Measurements from ENCODE around the gene PRTG.
"Not testable (repeated sequence)": the region's sequence is repeated elsewhere in the genome, so short reads cannot be mapped to it uniquely, and the experiment has no call there.

The PRTG gene

GRCh38 chr15:55630858-55631257 is 112.1 kb downstream of the PRTG start:
- no peak for DNase-seq (ENCODE audit: low read depth)

DNA sequence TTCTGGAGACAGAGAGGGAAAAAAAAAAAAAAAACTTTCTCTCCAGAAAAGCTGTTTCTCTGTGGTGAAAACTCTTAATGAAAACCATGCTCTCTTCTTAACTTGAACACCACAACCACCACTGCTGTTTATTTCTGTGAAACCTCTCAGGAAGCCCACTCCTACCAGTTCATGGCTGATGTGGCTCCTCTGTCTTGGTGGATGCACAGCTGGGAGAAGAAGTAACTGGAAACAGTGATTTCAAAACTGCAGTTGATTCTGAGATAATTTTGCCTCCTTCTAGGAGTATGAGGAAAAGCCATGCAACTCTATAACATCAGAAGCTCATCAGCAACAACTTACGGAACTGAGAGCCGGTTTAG is 114.6 kb downstream of the PRTG start:
- DNase-seq (ENCODE audit: low read depth) = no peak

- DNase-seq (ENCODE audit: low read depth) = peak; percentile 93
These were observed 115.1 kb downstream of the PRTG start for GRCh38 chr15:55627730-55628368.

DNA sequence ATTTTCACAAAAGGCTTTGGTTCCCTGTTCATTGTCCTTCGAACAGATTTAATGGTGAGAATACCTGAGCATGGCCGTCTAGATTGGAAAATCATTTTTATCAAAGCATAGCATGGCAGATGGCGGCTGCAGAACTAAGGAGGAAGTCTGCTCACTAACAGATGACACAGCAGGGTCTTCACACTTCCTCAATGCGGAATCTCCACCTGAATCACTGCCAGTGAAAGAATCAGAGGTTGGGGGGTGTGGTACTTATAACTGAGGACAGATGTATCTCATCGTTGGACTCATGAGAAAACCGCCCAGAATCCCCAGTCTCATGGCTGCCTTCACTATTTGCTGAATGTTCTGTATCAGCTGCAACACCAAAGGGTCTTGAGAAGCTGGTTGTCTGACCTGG is 123.2 kb downstream of the PRTG start:
- no peak for DNase-seq (ENCODE audit: low read depth)

- DNase-seq (ENCODE audit: low read depth) = no peak
These were observed 124.6 kb downstream of the PRTG start for GRCh38 chr15:55618387-55618786.

DNA sequence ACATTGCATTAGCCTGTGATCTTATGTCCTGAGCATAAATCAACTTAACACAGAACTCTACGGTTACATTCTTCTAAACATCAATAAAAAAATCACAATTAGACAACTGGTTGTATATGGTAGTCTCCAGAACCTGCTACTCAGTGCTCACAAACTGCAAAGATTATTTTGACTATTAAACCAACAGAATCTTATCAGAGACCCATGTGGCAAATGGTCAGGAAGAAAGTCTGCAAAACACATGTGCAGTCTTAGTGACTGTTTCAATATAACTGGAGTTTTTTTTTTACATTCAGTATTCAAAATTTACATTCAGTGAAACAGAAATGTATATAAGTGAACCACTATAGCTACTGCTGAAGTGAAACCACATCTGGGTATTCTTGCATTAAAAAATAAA is 127.5 kb downstream of the PRTG start:
- DNase-seq (ENCODE audit: low read depth) = no peak

- DNase-seq (ENCODE audit: low read depth) = no peak
These were observed 129.2 kb downstream of the PRTG start for GRCh38 chr15:55613727-55614126.

GRCh38 chr15:55606214-55606613 is 136.7 kb downstream of the PRTG start:
- DNase-seq (ENCODE audit: low read depth) = no peak

GRCh38 chr15:55601374-55601773 is 141.6 kb downstream of the PRTG start:
- no peak for DNase-seq (ENCODE audit: low read depth)

GRCh38 chr15:55599439-55599838 is 143.5 kb downstream of the PRTG start:
- DNase-seq (ENCODE audit: low read depth) = no peak

- DNase-seq (ENCODE audit: low read depth) = not testable (repeated sequence)
These were observed 149.9 kb downstream of the PRTG start for GRCh38 chr15:55593019-55593418.

- DNase-seq (ENCODE audit: low read depth) = no peak
These were observed 152.2 kb downstream of the PRTG start for GRCh38 chr15:55590788-55591187.

DNA sequence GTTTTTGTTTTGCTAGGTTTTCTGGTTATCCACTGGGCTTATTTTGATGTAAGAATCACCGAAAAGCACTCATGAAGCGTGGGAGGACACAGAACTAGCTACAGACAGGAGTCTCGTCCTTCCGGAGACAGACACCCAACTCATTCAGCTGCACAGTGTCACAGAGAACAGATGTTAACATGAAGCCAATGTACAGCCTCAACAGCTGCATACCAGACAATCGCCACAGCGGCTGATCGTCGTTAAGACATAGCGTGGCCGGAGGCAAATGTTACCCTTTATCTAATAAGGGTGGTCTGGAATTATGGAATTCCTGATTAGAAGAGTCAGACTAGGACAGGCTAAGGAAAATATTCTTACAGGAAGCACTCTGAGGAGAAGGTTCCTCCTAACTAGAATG is 153.7 kb downstream of the PRTG start:
- DNase-seq (ENCODE audit: low read depth) = peak; percentile 10

- no peak for DNase-seq (ENCODE audit: low read depth)
These were observed 154.2 kb downstream of the PRTG start for GRCh38 chr15:55588815-55589115.

DNA sequence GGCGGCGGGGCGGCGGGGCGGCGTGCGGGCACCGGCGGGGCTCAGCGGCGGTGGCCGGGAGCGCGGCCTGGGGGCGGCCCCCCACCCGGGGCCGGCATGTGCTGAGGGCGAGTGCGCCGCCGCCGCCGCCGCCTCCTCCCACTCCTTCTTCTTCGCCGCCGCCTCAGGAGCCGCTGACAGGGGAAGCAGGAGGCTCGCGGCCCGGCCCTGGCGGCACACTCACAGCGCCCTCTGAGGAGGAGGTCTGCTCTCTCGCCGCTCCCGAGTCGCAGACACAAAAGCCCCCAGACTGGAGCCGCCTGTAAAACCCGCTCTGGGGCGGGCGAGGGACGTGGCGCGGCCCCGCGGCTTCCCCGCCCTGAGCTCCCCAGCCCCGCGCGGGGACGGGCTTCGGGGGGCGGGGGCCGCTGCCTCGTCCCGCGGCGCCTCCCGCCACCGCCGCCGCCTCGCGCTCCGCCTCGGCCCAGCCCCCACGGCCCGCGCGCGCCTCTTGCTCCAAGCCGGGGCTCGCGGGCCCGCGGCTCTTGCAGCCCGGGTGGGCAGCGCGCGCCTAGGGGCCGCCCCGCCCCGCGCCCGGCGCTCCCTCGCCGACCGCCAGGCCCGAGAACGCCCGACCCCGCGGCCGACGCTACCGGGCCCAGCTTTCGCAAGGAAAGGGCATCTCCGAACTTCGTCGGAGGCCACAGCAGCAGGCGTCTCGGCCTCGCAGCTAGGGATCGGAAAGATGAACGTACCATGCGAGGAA is 154.7 kb downstream of the PRTG start, which contains the start of gene PYGO1:
PYGO1 (minus strand) TSS at position 276 of the 745 bp plus-strand sequence. CDS start 462 bp downstream, outside the sequence.
- peak; percentile 74 for DNase-seq (ENCODE audit: low read depth)

GRCh38 chr15:55587321-55588069 is 155.5 kb downstream of the PRTG start:
- peak; percentile 70 for DNase-seq (ENCODE audit: low read depth)

GRCh38 chr15:55586808-55587207 is 156.1 kb downstream of the PRTG start:
- DNase-seq (ENCODE audit: low read depth) = peak; percentile 10

DNA sequence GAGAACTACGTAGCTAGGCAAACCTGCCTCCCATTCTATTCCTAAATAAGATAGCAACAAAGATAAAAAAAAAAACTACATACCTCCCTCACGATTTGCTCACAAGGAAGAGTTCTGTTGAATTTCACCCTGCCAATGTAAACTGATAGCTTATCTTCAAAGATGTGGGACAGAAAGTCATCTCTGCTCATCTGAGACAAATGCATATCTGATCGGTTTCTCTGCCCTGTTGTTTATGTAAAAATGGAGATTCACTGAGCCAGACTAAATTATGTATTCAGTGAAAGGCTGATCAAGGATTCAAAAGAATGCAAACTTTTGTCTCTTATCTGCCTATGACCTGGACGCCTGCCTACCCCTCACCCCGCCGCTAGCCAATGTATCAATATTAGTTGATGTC is 166.0 kb downstream of the PRTG start:
- no peak for DNase-seq (ENCODE audit: low read depth)

GRCh38 chr15:55574096-55574495 is 168.9 kb downstream of the PRTG start:
- no peak for DNase-seq (ENCODE audit: low read depth)

GRCh38 chr15:55573224-55573623 is 169.7 kb downstream of the PRTG start:
- no peak for DNase-seq (ENCODE audit: low read depth)

DNA sequence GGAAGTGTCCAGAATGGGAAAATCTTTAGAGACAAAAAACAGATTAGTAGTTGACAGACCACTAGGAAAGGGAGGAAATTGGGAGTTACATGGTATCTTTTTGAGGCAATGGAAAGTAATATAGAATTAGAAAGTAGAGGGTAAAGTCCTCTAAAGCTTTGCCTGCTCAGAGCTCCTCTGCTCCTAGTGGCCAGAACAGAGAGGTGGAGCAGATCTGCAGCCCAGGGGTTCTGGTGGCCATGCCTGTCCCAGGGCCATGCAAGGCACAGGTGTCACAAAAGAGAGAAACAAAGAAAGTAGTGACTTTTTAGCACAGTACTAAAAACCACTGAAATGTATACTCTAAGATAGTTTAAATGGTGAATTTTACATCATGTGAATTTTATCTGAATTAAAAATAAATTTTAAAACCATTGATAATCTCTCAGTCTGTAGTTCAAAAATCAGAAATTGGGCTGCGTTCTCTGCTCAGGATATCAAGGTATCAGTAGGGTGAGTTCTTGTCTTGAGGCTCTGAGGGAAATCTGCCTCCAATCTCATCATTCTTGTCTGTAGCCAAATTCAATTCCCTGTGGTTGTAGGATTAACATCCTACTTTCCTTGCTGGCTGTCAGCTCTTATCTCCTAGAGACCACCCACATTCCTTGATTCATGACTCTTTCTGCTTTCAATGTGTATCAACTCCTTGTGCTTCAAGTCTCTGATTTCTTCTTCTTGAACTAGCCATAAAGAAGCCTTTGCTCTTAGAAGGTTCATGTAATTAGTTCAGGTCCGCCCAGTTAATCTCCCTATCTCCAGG is 178.4 kb downstream of the PRTG start:
- DNase-seq (ENCODE audit: low read depth) = peak; percentile 9

DNA sequence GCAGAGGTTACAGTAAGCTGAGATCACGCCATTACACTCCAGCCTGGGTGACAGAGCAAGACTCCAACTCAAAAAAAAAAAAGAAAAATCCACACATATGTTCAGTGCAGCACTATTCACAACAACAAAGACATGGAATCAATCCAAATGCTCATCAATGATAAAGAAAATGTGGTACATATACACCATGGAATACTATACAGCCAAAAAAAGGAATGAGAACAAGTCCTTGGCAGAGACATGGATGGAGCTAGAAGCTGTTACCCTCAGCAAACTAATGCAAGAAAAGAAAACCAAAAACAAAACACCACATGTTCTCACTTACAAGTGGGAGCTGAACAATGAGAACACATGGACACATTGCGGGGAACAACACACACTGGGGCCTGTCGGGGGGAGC is 180.4 kb downstream of the PRTG start:
- no peak for DNase-seq (ENCODE audit: low read depth)
